ENCODE results near the gene IFNB1. TPM values are rescaled to one million over a fixed set of nuclear protein-coding genes. Genes with fewer than 3 reads are reported as not detected.

The IFNB1 gene
- total RNA-seq, 1 experiment from 2014 or later, result not detected

GRCh38 chr9:21096172-21096900 lies 18.6 kb upstream of the IFNB1 start:
- Histone ChIP-seq H3K27ac (ENCODE audit: low read depth, low read length, poor library complexity, severe bottlenecking) (no peak overlapping the region), H3K27me3 (replicated peaks; ENCODE audit: insufficient read depth, low read depth, low read length, poor library complexity) (no peaks in the 10 kb centered on the region), H3K36me3 (ENCODE audit: insufficient read depth, low read length, poor library complexity, severe bottlenecking) (no peaks in the 10 kb centered on the region), H3K9me3 (ENCODE audit: low read depth, low read length, poor library complexity, severe bottlenecking) (no peaks in the 10 kb centered on the region), H3K4me1 (ENCODE audit: insufficient read depth, low read length, poor library complexity, severe bottlenecking) (no peaks in the 10 kb centered on the region), H3K4me3 (ENCODE audit: low read depth, low read length, poor library complexity, severe bottlenecking) (no peak overlapping the region)
- no peak for DNase-seq (ENCODE audit: low spot score)
- no TSS peak for BruUV-seq (replicated peaks)
- ChIA-PET CTCF (no interaction called here), POLR2A (ENCODE audit: low non-redundant PET) (no interaction called here)
- TF ChIP-seq CTCF (conservative IDR thresholded peaks at IDR 0.05; ENCODE audit: low read depth, low read length), result no peak
- no peak for TF ChIP-seq EZH2 (IDR thresholded peaks at IDR 0.05; ENCODE audit: borderline replicate concordance, low read depth, low read length, poor library complexity, severe bottlenecking)
- intact Hi-C loops (cut with micrococcal nuclease; ENCODE audit: unreplicated experiment), result no loop called here

- intact Hi-C loops (cut with micrococcal nuclease; ENCODE audit: unreplicated experiment), result no loop called here
- H3K27ac ChIP-seq (ENCODE audit: low read depth, low read length, poor library complexity, severe bottlenecking), result no peak overlapping the region
- H3K27me3 ChIP-seq (replicated peaks; ENCODE audit: insufficient read depth, low read depth, low read length, poor library complexity), result no peaks in the 10 kb centered on the region
- no peak for TF ChIP-seq CTCF (conservative IDR thresholded peaks at IDR 0.05; ENCODE audit: low read depth, low read length)
- POLR2A ChIA-PET (ENCODE audit: low non-redundant PET), result no interaction called here
- DNase-seq (ENCODE audit: low spot score), result no peak
- CTCF ChIA-PET, result no interaction called here
- no peaks in the 10 kb centered on the region for H3K36me3 ChIP-seq (ENCODE audit: insufficient read depth, low read length, poor library complexity, severe bottlenecking)
- no peak overlapping the region for H3K4me3 ChIP-seq (ENCODE audit: low read depth, low read length, poor library complexity, severe bottlenecking)
- H3K9me3 ChIP-seq (ENCODE audit: low read depth, low read length, poor library complexity, severe bottlenecking), result no peaks in the 10 kb centered on the region
- H3K4me1 ChIP-seq (ENCODE audit: insufficient read depth, low read length, poor library complexity, severe bottlenecking), result no peaks in the 10 kb centered on the region
- no TSS peak for BruUV-seq (replicated peaks)
Observed at GRCh38 chr9:21095561-21095960, 17.8 kb upstream of the IFNB1 start.

- no peaks in the 10 kb centered on the region for H3K9me3 ChIP-seq (ENCODE audit: low read depth, low read length, poor library complexity, severe bottlenecking)
- CTCF ChIA-PET, result no interaction called here
- H3K27me3 ChIP-seq (replicated peaks; ENCODE audit: insufficient read depth, low read depth, low read length, poor library complexity), result no peaks in the 10 kb centered on the region
- H3K36me3 ChIP-seq (ENCODE audit: insufficient read depth, low read length, poor library complexity, severe bottlenecking), result no peaks in the 10 kb centered on the region
- intact Hi-C loops (cut with micrococcal nuclease; ENCODE audit: unreplicated experiment), result no loop called here
- POLR2A ChIA-PET (ENCODE audit: low non-redundant PET), result no interaction called here
- H3K27ac ChIP-seq (ENCODE audit: low read depth, low read length, poor library complexity, severe bottlenecking), result no peak overlapping the region
- DNase-seq (ENCODE audit: low spot score), result no peak
- BruUV-seq (replicated peaks), result no TSS peak
- TF ChIP-seq EZH2 (IDR thresholded peaks at IDR 0.05; ENCODE audit: borderline replicate concordance, low read depth, low read length, poor library complexity, severe bottlenecking), result no peak
- no peak for TF ChIP-seq CTCF (conservative IDR thresholded peaks at IDR 0.05; ENCODE audit: low read depth, low read length)
- H3K4me1 ChIP-seq (ENCODE audit: insufficient read depth, low read length, poor library complexity, severe bottlenecking), result no peaks in the 10 kb centered on the region
- no peak overlapping the region for H3K4me3 ChIP-seq (ENCODE audit: low read depth, low read length, poor library complexity, severe bottlenecking)
Observed at GRCh38 chr9:21086538-21086937, 8.8 kb upstream of the IFNB1 start.

Data from A673 (cell line).